Liver (tissue), 3 donors: ENCODE results near the gene CUEDC1.

Experiments used
- EGR1 ChIP-seq, 2 donors: IDR thresholded peaks; 2 replicates each; pipeline ENCODE4 v1.6.1; 2016 to 2018; ENCODE audit warnings: antibody characterized with exemption in 2 of 2, low read depth in 2 of 2
- GABPA ChIP-seq, 2 donors: IDR thresholded peaks in 1 of 2; conservative IDR thresholded peaks in 1 of 2; 2 replicates each; pipeline ENCODE4 v1.6.1; 2016; ENCODE audit warnings: antibody characterized with exemption in 2 of 2, mild to moderate bottlenecking in 1 of 2, moderate library complexity in 1 of 2
- NR2F2 ChIP-seq: IDR thresholded peaks from 2 replicates; pipeline ENCODE4 v1.6.1; 2016; ENCODE audit warnings: antibody characterized with exemption
- RAD21 ChIP-seq, 2 donors: IDR thresholded peaks; 2 replicates each; pipeline ENCODE4 v1.6.1; 2016; ENCODE audit warnings: antibody characterized with exemption in 2 of 2, mild to moderate bottlenecking in 2 of 2
- SP1 ChIP-seq: IDR thresholded peaks from 2 replicates; pipeline ENCODE4 v1.6.1; 2018; ENCODE audit warnings: antibody characterized with exemption, mild to moderate bottlenecking
- TF ChIP-seq, protein P1 (sequence below): fragments of 150-350 bp; IDR thresholded peaks from 2 replicates; pipeline ENCODE4 v1.5.1; 2017; ENCODE audit warnings: improper control_type of control experiment, low read depth, low read length; ENCODE audit not compliant: missing input control
- TF ChIP-seq, protein P2 (sequence below): IDR thresholded peaks from 2 replicates; pipeline ENCODE4 v1.6.1; 2016; ENCODE audit warnings: antibody characterized with exemption, mild to moderate bottlenecking
- TF ChIP-seq, protein P3 (sequence below): IDR thresholded peaks from 2 replicates; pipeline ENCODE4 v1.6.1; 2016; ENCODE audit warnings: antibody characterized with exemption
- TF ChIP-seq, protein P4 (sequence below): IDR thresholded peaks from 2 replicates; pipeline ENCODE4 v1.6.1; 2016; ENCODE audit warnings: antibody characterized with exemption
- TF ChIP-seq, protein P5 (sequence below): IDR thresholded peaks from 2 replicates; pipeline ENCODE4 v1.6.1; 2016; ENCODE audit warnings: antibody characterized with exemption
- donor health status: healthy.
- donor health status: healthy.

DNA sequence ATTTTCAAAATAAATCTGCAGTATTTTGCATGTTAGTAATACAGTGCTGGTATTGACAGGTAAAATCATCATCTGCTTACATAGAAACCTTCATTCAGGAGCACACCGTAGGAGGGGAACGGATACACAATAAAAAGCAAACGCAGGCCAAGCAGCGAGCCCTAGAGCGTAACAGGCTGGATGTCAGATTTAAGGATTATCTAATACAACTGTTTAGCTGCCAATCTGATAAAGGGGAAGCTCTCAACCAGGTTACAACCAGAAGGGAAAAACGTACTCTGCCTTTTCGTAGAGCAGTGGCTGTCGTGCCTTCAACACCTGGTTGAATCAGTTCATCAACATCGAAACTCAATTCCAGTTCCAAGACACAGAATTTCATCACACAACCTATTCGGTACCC lies 16.4 kb upstream of the CUEDC1 start:
- TF ChIP-seq, protein P1, sequence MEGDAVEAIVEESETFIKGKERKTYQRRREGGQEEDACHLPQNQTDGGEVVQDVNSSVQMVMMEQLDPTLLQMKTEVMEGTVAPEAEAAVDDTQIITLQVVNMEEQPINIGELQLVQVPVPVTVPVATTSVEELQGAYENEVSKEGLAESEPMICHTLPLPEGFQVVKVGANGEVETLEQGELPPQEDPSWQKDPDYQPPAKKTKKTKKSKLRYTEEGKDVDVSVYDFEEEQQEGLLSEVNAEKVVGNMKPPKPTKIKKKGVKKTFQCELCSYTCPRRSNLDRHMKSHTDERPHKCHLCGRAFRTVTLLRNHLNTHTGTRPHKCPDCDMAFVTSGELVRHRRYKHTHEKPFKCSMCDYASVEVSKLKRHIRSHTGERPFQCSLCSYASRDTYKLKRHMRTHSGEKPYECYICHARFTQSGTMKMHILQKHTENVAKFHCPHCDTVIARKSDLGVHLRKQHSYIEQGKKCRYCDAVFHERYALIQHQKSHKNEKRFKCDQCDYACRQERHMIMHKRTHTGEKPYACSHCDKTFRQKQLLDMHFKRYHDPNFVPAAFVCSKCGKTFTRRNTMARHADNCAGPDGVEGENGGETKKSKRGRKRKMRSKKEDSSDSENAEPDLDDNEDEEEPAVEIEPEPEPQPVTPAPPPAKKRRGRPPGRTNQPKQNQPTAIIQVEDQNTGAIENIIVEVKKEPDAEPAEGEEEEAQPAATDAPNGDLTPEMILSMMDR = no peak
- no peak for TF ChIP-seq RAD21 (IDR thresholded peaks at IDR 0.05)
- TF ChIP-seq, protein P2, sequence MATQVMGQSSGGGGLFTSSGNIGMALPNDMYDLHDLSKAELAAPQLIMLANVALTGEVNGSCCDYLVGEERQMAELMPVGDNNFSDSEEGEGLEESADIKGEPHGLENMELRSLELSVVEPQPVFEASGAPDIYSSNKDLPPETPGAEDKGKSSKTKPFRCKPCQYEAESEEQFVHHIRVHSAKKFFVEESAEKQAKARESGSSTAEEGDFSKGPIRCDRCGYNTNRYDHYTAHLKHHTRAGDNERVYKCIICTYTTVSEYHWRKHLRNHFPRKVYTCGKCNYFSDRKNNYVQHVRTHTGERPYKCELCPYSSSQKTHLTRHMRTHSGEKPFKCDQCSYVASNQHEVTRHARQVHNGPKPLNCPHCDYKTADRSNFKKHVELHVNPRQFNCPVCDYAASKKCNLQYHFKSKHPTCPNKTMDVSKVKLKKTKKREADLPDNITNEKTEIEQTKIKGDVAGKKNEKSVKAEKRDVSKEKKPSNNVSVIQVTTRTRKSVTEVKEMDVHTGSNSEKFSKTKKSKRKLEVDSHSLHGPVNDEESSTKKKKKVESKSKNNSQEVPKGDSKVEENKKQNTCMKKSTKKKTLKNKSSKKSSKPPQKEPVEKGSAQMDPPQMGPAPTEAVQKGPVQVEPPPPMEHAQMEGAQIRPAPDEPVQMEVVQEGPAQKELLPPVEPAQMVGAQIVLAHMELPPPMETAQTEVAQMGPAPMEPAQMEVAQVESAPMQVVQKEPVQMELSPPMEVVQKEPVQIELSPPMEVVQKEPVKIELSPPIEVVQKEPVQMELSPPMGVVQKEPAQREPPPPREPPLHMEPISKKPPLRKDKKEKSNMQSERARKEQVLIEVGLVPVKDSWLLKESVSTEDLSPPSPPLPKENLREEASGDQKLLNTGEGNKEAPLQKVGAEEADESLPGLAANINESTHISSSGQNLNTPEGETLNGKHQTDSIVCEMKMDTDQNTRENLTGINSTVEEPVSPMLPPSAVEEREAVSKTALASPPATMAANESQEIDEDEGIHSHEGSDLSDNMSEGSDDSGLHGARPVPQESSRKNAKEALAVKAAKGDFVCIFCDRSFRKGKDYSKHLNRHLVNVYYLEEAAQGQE = no peak
- no peak for TF ChIP-seq NR2F2
- TF ChIP-seq, protein P3, sequence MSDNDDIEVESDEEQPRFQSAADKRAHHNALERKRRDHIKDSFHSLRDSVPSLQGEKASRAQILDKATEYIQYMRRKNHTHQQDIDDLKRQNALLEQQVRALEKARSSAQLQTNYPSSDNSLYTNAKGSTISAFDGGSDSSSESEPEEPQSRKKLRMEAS = no peak
- no peak for TF ChIP-seq SP1
- TF ChIP-seq GABPA (IDR thresholded peaks at IDR 0.05 in 1 of 2, conservative IDR thresholded peaks at IDR 0.05 in 1 of 2) = no peak
- TF ChIP-seq, protein P4, sequence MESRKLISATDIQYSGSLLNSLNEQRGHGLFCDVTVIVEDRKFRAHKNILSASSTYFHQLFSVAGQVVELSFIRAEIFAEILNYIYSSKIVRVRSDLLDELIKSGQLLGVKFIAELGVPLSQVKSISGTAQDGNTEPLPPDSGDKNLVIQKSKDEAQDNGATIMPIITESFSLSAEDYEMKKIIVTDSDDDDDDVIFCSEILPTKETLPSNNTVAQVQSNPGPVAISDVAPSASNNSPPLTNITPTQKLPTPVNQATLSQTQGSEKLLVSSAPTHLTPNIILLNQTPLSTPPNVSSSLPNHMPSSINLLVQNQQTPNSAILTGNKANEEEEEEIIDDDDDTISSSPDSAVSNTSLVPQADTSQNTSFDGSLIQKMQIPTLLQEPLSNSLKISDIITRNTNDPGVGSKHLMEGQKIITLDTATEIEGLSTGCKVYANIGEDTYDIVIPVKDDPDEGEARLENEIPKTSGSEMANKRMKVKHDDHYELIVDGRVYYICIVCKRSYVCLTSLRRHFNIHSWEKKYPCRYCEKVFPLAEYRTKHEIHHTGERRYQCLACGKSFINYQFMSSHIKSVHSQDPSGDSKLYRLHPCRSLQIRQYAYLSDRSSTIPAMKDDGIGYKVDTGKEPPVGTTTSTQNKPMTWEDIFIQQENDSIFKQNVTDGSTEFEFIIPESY = no peak
- no peak for TF ChIP-seq EGR1 (IDR thresholded peaks at IDR 0.05; ENCODE audit: low read depth in 2 of 2)
- TF ChIP-seq, protein P5, sequence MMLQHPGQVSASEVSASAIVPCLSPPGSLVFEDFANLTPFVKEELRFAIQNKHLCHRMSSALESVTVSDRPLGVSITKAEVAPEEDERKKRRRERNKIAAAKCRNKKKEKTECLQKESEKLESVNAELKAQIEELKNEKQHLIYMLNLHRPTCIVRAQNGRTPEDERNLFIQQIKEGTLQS = no peak
